Coronary artery (tissue), 2 donors: ENCODE measurements around the gene NETO2.

Experiments used
- DNase-seq: peaks from one replicate; pipeline ENCODE4 v3.0.0-alpha.2; 2017; ENCODE audit warnings: low spot score
- H3K27ac ChIP-seq, 2 donors: fragments of 200-600 bp; sonication (generic); one replicate each; pipeline ENCODE4 v1.5.1; 2016 to 2019
- H3K4me3 ChIP-seq: fragments of 200-600 bp; sonication (generic); 2 replicates; pipeline ENCODE4 v1.5.1; 2016; ENCODE audit warnings: mild to moderate bottlenecking, moderate library complexity
- TF ChIP-seq, protein P1 (sequence below): fragments of 200-600 bp; sonication (generic); IDR thresholded peaks from one replicate; pipeline ENCODE4 v1.5.1; 2019; ENCODE audit warnings: antibody characterized with exemption

Gene NETO2

DNA sequence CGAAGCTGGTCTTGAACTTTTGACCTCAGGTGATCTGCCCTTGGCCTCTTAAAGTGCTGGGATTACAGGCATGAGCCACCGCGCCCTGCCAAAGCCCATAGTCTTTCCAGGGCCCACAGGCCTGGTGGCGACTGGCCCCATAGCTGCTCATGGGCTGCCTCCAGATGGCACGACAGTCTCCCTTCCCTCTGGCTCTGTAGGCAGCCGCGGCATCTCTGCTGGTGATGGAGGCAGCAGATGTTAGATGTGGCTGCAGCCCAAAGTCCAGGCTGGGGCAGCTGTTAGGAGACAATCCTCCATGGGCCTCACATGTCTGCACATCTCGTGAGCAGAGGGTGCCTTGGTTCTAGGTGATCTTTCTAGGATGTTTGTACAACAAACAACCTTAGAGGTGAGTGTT lies 100.5 kb downstream of the NETO2 start:
- TF ChIP-seq, protein P1, sequence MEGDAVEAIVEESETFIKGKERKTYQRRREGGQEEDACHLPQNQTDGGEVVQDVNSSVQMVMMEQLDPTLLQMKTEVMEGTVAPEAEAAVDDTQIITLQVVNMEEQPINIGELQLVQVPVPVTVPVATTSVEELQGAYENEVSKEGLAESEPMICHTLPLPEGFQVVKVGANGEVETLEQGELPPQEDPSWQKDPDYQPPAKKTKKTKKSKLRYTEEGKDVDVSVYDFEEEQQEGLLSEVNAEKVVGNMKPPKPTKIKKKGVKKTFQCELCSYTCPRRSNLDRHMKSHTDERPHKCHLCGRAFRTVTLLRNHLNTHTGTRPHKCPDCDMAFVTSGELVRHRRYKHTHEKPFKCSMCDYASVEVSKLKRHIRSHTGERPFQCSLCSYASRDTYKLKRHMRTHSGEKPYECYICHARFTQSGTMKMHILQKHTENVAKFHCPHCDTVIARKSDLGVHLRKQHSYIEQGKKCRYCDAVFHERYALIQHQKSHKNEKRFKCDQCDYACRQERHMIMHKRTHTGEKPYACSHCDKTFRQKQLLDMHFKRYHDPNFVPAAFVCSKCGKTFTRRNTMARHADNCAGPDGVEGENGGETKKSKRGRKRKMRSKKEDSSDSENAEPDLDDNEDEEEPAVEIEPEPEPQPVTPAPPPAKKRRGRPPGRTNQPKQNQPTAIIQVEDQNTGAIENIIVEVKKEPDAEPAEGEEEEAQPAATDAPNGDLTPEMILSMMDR = no peak
- Histone ChIP-seq H3K4me3 (no peak overlapping the region), H3K27ac (no peak overlapping the region)
- DNase-seq = no peak

DNA sequence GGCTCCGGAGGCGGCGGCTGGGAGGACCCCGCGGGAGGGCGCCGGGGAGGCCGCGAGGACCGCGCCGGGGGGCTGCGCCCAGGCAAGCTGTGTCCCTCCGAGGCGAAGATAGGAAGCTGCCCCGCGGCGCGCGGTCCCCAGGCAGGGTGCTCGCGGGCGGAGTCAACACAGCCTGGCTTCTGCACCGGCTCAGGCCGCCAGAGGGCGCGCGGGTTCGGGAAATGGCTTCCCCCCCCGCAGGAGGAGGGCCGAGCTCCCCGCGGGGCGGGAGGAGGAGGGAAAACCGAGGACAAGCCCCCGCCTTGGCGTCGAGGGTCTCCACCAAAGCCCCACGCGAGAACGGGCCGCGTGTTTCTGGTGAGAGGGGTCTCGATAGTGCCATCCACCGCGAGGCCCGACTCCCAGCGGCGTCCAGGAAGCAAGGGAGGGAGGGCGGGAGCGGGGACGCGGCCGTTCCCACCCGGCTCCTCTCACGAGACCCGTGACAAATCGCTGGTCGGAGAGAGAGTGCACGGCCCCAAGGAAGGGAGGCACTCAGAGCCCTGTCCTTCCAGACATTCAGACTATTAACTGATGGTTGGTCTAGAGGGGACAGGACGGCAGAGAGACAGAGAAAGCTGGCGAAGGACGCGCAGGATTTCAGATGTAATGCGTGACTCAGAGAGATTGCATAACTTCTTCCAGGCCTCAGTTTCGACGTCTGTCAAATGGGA lies 105.8 kb downstream of the NETO2 start:
- TF ChIP-seq, protein P1 = peak; percentile 88
- H3K27ac ChIP-seq = peak overlapping the region in 1 of 2 donors; percentile 8
- H3K4me3 ChIP-seq = peak overlapping the region; percentile 76
- DNase-seq = peak; percentile 89

DNA sequence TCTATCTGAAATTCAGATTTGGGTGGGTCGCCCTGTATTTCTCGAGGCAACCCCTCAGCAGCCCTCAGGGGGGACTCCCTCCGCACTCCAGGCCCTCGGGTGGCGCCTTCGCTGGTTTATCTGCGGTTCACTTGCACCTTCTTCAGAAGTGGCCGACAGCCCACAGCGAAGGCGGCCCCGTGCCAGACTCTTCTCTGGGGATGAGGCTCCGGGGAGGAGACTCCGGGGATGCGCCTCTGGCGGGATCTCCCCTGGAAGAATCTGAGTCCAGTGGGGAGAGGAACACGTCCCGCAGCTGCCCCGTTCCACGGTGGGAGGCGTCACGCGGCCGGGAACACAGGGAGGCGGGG lies 106.4 kb downstream of the NETO2 start:
- DNase-seq = no peak
- Histone ChIP-seq H3K4me3 (peak overlapping the region; percentile 76), H3K27ac (no peak overlapping the region)
- TF ChIP-seq, protein P1 = no peak

DNA sequence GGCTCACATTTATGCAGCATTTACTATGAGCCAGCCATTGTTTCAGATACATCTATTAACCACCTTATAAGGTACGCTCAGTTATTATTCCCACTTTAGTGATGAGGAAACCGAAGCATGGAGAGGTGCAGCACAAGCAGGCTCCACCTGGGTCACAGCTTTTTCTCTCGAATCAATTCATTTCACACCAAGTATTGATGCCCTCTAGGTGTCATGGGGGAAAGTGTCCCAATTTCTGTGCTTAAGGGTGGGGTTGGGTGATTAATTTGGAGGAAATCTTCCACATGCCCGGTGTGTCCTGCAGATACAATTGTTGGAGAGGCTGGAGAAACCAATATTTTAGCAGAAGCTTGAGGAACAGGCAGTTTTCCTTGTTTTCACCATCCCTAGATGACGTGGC lies 107.5 kb downstream of the NETO2 start:
- Histone ChIP-seq H3K27ac (no peak overlapping the region), H3K4me3 (no peak overlapping the region)
- no peak for DNase-seq
- TF ChIP-seq, protein P1 = no peak

DNA sequence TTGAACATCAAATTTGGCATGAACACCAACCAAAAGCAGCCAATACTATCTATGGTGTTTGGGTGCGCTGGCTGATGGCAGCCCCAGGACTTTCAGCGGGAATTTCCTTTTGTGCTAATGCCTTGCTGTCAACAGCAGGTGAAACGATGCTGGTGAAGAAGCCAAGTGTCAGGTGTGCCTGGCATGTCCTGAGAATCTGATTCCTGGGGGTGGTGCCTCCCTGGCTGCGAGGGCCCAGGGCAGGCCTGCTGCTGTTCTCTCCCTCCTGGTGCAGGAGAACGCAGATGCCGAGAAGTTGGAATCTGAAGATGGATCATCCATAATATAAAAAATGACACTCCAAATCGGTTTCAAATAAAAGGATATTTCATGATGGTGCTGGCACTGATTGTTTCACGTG lies 108.3 kb downstream of the NETO2 start:
- Histone ChIP-seq H3K27ac (no peak overlapping the region), H3K4me3 (no peak overlapping the region)
- TF ChIP-seq, protein P1 = no peak
- no peak for DNase-seq

DNA sequence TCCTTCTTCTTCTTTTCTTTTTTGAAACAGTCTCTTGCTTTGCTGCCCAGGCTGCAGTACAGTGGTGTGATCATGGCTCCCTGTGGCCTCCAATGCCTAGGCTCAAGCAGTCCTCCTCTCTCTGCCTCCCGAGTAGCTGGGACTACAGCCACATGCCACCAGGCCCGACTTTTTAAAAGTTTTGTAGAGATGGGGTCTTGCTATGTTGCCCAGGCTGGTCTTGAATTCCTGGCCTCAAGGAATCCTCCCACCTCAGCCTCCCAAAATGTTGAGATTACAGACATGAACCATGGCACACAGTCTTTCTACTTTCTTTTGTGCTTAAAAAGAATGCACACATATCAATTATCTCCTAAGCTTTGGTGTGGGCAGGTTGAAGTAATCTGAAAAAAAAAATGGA lies 109.3 kb downstream of the NETO2 start:
- H3K27ac ChIP-seq = no peak overlapping the region
- H3K4me3 ChIP-seq = no peak overlapping the region
- no peak for DNase-seq
- TF ChIP-seq, protein P1 = no peak

DNA sequence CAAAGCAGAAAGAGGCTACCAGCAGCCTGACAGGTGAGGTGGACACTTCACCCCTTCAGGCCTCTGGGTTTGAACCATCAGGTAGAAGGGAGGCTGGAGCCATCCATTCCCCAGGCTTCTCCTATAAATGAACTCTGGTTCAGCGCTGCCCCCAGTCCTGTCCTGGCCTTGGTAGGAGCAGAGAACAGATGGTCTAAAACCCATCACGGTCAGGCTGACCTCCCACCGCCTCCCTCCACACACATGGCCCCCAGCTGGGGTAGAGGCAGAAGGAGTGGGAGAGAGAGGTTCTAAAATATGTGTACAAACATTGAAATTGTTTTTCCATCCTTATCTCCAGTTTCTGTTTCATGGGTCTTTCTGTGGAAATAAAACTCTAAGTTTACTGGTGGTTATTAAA lies 110.6 kb downstream of the NETO2 start:
- no peak overlapping the region for H3K4me3 ChIP-seq
- TF ChIP-seq, protein P1 = no peak
- no peak overlapping the region for H3K27ac ChIP-seq
- DNase-seq = no peak
